Mononuclear cell (primary cell): ENCODE data around the gene PRXL2A. TPM values are rescaled to one million over a fixed set of nuclear protein-coding genes. Genes with fewer than 3 reads are reported as not detected.
"Not testable (repeated sequence)": the region's sequence is repeated elsewhere in the genome, so short reads cannot be mapped to it uniquely, and the experiment has no call there.

Source experiments
- H3K27me3 ChIP-seq: 2 replicates; pipeline ENCODE4 v1.6.0; 2011; ENCODE audit warnings: low read length, control low read depth; ENCODE audit not compliant: insufficient read depth
- H3K4me1 ChIP-seq: 2 replicates; pipeline ENCODE4 v1.5.1; 2011; ENCODE audit warnings: mild to moderate bottlenecking, low read length, control low read depth; ENCODE audit not compliant: insufficient read depth
- H3K4me3 ChIP-seq: 2 replicates; pipeline ENCODE4 v1.5.1; 2011; ENCODE audit warnings: mild to moderate bottlenecking, low read length, moderate library complexity
- H3K9me3 ChIP-seq: 2 replicates; pipeline ENCODE4 v1.5.1; 2011; ENCODE audit warnings: low read depth, mild to moderate bottlenecking, control low read depth, low read length
- total RNA-seq: library from RNA; depleted of rRNA; stranded (reverse); fragments of >200 nt; gene quantifications from one replicate; pipeline ENCODE4 v1.2.3, GENCODE V29; 2012

PRXL2A gene, protein sequence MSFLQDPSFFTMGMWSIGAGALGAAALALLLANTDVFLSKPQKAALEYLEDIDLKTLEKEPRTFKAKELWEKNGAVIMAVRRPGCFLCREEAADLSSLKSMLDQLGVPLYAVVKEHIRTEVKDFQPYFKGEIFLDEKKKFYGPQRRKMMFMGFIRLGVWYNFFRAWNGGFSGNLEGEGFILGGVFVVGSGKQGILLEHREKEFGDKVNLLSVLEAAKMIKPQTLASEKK
- 3.3 TPM for total RNA-seq

DNA sequence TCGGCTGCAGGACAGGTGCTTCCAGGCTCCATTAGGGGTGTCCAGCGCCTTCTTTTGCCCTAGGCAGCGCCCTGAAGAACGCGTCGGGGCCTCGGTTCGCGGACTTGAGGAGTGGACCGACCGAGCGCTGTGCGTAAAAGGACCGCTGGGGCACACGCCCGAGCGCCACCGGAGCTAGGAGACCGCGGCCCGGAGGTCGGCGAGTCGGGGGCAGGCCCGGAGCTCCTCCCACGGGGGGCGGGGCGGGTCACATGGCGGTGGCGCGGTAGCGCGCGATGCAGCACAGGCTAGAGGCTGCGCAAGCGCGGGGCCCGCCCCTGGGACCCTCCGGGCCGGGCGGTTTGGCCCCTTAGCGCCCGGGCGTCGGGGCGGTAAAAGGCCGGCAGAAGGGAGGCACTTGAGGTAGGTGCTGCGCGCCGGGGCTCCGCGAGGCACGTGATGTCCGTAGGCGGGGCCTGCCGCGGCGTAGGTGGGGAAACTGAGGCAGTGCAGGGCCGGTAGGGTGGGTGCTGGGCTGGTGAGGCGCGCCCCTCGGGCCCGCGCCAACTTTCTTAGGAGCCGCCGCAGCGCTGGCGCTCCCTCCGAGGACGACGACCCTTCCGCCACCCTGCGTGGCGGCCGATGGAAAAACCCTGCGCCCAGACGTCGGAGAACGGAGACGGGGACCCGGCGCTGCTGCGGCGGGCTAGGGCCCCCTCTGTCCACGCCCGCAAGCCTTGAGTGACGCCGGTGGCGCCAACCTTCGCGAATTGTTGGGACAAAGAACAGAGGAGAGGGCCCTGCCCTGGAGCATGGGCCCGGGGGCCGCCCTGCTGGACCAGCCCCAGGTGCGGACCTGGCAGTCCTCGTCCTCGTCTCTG lies at the start of gene PRXL2A:
PRXL2A (plus strand) TSS at position 310 of the 860 bp plus-strand sequence. CDS start 11,917 bp downstream, outside the sequence.
- no peaks in the 10 kb centered on the region for H3K9me3 ChIP-seq
- peaks cover 22% of the 10 kb centered on the region for H3K4me1 ChIP-seq
- peak within 1 kb of the TSS; percentile 57 for H3K4me3 ChIP-seq
- H3K27me3 ChIP-seq, result peaks cover 6% of the 10 kb centered on the region

DNA sequence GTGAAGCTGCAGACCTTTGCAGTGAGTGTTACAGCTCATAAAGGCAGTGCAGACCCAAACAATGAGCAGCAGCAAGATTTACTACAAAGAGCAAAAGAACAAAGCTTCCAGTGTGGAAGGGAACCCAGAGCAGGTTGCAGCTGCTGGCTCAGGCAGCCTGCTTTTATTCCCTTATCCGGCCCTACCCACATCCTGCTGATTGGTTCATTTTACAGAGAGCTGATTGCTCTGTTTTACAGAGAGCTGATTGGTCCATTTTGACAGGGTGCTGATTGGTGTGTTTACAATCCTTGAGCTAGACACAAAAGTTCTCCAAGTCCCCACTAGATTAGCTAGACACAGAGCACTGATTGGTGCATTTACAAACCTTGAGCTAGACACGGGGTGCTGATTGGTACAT lies 49.4 kb upstream of the PRXL2A start:
- not testable (repeated sequence) for H3K9me3 ChIP-seq, H3K4me1 ChIP-seq, H3K4me3 ChIP-seq
- peaks cover 18% of the 10 kb centered on the region for H3K27me3 ChIP-seq

DNA sequence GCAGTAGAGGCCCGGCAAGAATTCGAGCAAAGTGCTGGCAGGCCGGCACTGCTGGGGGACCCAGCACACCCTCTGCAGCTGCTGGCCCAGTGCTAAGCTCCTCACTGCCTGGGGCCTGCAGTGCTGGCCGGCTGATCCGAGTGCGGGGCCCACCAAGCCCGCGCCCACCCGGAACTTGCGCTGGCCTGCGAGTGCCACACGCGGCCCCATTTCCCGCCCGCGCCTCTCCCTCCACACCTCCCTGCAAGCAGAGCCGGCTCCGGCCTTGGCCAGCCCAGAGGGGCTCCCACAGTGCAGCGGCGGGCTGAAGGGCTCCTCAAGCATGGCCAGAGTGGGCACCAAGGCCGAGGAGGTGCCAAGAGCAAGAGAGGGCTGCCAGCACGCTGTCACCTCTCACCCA lies 48.7 kb upstream of the PRXL2A start:
- no peak overlapping the region for H3K4me3 ChIP-seq
- peaks cover 18% of the 10 kb centered on the region for H3K27me3 ChIP-seq
- no peaks in the 10 kb centered on the region for H3K9me3 ChIP-seq
- H3K4me1 ChIP-seq, result peaks cover 6% of the 10 kb centered on the region

DNA sequence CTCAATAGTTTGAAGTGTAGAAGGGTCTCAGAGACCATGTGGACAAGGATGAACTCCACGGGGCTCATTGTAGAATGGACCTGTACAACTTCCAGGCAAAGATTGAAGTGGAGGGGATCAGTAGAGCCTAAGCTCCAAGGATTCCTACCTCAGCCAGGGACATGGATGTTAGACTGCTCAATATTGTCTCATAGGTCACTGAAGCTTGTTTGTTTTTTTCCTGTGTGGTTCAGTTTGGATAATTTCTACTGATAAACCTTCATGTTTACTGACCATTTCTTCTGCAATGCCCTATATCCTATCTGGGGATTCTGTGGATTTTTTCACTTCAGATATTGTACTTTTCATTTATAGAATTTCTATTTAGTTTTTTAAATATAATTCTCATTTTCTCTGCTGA lies 42.8 kb upstream of the PRXL2A start:
- Histone ChIP-seq H3K4me3 (no peak overlapping the region), H3K27me3 (no peaks in the 10 kb centered on the region), H3K4me1 (no peaks in the 10 kb centered on the region), H3K9me3 (peaks cover 12% of the 10 kb centered on the region)

DNA sequence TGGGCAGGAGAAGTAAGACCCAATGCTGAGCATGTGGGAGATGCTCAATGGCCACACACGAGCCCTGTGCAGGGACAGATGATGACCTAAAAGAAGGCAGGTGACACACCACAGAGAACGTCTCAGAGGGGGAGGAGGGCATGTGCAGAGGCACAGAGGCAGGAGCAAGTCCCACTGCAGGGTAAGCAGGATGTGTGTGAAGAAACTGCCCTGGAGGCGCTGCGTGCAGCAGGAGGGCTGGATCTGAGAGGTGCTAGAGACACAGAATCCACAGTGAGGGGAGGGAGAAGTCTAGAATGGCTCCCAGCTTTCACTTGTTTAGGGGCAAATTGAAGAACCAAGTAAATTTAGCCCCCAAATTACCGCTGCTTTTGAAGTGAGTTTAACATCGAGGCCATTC lies 36.9 kb upstream of the PRXL2A start:
- no peaks in the 10 kb centered on the region for H3K27me3 ChIP-seq
- peaks cover 10% of the 10 kb centered on the region for H3K9me3 ChIP-seq
- H3K4me3 ChIP-seq, result no peak overlapping the region
- no peaks in the 10 kb centered on the region for H3K4me1 ChIP-seq

DNA sequence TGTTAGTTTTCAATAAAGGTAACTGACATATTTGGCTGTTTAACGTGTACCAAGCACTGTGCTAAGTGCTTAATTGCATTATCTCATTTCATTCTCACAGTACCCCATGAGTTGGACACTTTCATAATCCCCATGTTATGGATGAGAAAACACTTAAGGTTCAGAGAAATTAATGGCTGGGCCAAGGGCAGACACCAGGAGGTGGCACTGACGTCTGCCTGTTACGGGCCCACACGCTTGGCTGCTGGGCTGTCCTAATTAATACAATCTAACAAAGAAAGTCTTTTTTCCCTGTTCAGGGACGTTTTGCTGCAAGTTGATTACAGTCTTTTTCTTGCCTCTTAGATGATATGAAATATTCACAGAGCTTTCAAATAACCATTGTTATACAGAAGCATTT lies 35.7 kb upstream of the PRXL2A start:
- H3K9me3 ChIP-seq, result no peaks in the 10 kb centered on the region
- H3K4me3 ChIP-seq, result no peak overlapping the region
- no peaks in the 10 kb centered on the region for H3K27me3 ChIP-seq
- no peaks in the 10 kb centered on the region for H3K4me1 ChIP-seq

DNA sequence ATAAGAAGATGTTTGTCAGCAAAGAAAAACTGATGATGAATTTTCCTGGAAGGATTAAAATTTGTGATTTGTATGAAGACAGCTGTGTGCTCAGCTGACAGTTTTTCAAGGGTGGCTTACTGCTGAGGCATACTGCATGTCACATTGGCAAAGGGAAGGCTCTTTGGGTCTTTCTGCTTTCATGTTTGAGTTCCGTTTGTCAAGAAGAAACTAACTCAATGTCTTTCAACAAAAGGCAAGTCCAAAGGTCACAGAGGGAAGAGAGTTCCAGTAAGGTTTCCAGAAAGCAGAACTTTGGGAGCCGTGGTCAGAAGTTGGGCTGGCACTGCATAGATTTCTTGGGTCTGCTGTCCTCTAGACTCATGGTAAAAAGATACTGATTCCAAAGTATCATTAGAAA lies 34.8 kb upstream of the PRXL2A start:
- no peaks in the 10 kb centered on the region for H3K9me3 ChIP-seq
- H3K4me3 ChIP-seq, result no peak overlapping the region
- H3K4me1 ChIP-seq, result no peaks in the 10 kb centered on the region
- no peaks in the 10 kb centered on the region for H3K27me3 ChIP-seq

DNA sequence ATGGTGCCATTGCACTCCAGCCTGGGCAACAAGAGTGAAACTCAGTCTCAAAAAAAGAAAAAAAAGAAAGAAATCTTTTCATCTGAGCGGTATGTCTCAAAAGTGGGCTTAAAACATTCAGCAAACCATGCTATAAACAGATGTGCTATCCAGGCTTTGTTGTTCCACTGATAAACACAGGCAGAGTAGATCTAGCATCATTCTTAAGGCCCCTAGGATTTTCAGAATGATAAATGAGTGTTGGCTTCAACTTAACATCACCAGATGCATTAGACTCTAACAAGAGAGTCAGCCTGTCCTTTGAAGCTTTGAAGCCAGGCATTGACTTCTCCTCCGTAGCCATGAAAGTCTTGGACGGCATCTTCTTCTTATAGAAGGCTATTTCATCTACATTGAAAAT lies 28.6 kb upstream of the PRXL2A start:
- Histone ChIP-seq H3K4me3 (no peak overlapping the region), H3K27me3 (no peaks in the 10 kb centered on the region), H3K4me1 (peaks cover 3% of the 10 kb centered on the region), H3K9me3 (no peaks in the 10 kb centered on the region)

DNA sequence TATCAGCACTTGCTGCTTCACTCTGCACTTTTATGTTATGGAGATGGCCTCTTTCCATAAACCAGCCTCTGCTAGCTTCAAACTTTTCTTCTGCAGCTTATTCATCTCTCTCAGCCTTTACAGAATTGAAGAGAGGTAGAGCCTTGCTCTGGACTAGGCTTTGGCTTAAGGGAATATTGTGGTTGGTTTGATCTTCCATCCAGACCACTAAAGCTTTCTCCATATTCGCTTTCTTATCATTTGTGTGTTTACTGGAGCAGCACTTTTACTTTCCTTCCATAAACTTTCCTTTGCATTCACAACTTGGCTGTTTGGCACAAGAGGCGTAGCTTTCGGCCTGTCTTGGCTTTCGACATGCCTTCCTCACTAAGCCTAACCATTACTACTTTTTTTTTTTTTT lies 28.2 kb upstream of the PRXL2A start:
- Histone ChIP-seq H3K4me3 (no peak overlapping the region), H3K9me3 (no peaks in the 10 kb centered on the region), H3K27me3 (no peaks in the 10 kb centered on the region), H3K4me1 (peaks cover 3% of the 10 kb centered on the region)

DNA sequence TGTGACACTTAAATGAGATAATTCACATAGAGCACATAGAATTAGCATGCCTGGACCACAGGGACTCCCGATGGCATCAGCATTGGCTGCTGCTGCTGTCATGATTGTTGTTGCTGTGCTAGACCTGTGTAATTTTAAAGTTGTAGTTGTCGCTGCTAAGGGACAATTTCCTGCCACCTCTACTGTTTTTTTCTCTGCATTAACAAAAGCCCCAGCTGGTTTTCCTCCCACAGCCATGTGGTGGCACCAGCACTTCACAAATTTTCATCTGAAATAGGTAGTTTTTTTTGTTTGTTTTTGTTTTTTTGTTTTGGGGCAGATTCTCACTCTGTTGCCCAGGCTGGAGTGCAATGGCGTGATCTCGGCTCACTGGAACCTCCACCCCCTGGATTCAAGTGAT lies 25.4 kb upstream of the PRXL2A start:
- Histone ChIP-seq H3K9me3 (no peaks in the 10 kb centered on the region), H3K27me3 (no peaks in the 10 kb centered on the region), H3K4me1 (peaks cover 9% of the 10 kb centered on the region), H3K4me3 (no peak overlapping the region)

DNA sequence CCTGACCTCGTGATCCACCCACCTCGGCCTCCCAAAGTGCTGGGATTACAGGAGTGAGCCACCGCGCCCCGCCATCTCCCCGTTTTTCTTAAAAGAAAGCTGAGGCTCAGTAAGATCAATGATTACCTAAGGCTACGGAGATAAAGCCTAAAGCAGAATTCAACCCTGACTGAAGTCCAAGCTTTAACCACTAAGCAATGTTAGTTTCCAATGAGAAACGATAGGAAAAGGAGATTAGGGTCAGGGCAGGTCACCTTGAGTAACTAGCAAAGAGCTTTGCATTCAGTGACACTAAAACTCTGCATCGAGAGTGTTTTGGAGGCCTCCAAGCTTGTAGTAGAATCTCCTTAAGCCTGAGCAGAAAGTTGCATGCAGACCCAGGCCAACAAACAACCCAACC lies 17.6 kb upstream of the PRXL2A start:
- H3K9me3 ChIP-seq, result no peaks in the 10 kb centered on the region
- no peak overlapping the region for H3K4me3 ChIP-seq
- H3K4me1 ChIP-seq, result peaks cover 38% of the 10 kb centered on the region
- no peaks in the 10 kb centered on the region for H3K27me3 ChIP-seq

DNA sequence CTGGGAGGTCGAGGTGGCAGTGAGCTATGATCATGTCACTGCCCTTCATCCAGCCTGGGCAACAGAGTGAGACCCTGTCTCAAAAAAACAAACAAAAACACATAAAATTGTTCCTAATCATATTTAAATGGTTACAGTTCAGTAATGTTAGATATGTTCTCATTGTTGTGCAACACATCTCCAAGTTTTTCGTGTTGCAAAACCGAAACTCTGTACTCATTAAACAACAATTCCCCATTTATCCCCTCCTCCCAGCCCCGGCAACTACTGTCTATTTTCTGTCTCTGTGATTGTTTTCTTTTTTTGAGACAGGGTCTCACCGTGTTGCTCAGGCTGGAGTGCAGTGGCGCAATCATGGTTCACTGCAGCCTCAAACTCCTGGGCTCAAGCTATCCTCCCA lies 16.1 kb upstream of the PRXL2A start:
- H3K4me1 ChIP-seq, result peaks cover 38% of the 10 kb centered on the region
- H3K4me3 ChIP-seq, result no peak overlapping the region
- H3K27me3 ChIP-seq, result no peaks in the 10 kb centered on the region
- no peaks in the 10 kb centered on the region for H3K9me3 ChIP-seq

DNA sequence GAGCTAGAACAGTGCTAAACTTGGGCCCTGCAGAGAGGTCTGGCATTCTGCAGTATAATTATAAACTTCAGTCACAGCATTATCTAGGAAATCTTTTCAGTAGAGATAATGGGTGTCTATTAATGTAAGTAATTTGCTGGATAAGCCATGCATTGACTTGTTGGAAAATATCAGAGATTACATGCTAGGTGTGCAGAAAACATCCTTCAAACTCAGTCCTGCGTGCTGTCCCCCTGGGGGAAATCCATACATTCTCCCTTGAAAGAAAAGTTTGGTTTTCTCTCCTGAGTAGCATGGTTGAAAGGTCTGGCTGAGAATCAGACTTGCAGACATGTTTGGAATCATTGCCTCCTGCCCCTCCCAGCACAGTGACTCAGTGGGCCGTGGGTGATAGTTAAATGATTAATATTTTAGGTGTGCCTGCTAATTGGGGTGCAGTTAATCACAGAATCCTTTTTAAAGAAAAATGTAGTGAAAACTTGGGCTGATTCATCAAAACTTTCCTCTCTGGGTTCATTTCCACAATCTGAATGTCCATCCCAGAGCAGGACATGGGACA lies 13.9 kb upstream of the PRXL2A start:
- H3K9me3 ChIP-seq, result no peaks in the 10 kb centered on the region
- no peaks in the 10 kb centered on the region for H3K27me3 ChIP-seq
- H3K4me1 ChIP-seq, result peaks cover 19% of the 10 kb centered on the region
- no peak overlapping the region for H3K4me3 ChIP-seq

DNA sequence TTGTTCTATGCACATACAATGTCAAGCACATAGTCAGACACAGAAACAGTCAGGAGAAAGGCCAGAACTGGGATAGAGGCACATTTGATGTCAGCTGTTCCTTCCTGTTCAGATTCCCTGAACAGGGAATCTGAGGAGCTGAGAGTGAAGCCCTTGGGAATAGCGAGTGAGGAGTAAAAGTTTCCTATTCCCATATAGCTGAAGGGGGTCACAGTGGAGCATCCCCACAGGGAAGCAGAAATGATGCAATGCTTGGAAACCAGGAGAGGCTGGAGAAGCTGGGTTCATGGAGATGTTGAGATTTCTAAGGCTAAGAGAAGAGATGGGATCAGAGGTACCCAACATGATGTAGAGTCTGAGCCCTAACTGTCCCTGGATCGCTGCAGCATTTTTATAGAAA lies 11.3 kb upstream of the PRXL2A start:
- Histone ChIP-seq H3K27me3 (no peaks in the 10 kb centered on the region), H3K9me3 (no peaks in the 10 kb centered on the region), H3K4me1 (peaks cover 8% of the 10 kb centered on the region), H3K4me3 (no peak overlapping the region)

DNA sequence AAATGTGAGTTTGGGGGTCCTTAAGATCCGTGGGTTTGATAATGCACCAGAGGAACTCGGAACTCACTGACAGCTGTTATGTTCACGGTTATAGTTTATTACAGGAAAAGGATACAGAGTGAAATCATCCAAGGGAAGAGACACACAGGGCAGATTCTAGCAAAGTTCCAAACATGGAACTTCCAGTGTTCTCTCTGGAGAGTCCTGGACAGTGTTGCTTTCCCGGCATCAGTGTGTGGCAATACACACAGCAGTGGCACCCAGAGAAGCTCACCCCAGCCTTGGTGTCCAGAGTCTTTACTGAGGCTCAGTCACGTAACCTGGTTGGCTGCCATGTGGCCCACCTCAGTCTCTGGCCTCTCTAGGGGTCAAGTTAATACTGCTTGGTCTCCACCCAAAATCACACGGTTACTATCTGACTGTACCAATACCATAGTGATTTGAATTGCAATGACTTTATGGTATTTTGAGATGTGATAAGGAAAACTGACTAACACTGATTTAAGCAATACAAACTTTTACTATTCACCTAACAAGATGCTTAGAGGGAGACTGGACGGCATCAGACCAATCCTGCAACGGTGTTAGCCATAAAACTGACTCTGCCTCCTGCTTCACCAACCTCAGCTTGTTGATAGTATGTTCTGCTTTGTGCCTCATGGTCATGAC lies 8.1 kb upstream of the PRXL2A start:
- Histone ChIP-seq H3K27me3 (no peaks in the 10 kb centered on the region), H3K9me3 (no peaks in the 10 kb centered on the region), H3K4me3 (no peak overlapping the region), H3K4me1 (no peaks in the 10 kb centered on the region)
